DLD1 (cell line): ENCODE measurements around the gene NME5.
"Not testable (repeated sequence)": the region's sequence is repeated elsewhere in the genome, so short reads cannot be mapped to it uniquely, and the experiment has no call there.

Source experiments
- in situ Hi-C: cut with HindIII; loops from 2 replicates; pipeline ENCODE4 v1.10.0; 2017; ENCODE audit warnings: low sequenced_read_pairs

NME5 gene

DNA sequence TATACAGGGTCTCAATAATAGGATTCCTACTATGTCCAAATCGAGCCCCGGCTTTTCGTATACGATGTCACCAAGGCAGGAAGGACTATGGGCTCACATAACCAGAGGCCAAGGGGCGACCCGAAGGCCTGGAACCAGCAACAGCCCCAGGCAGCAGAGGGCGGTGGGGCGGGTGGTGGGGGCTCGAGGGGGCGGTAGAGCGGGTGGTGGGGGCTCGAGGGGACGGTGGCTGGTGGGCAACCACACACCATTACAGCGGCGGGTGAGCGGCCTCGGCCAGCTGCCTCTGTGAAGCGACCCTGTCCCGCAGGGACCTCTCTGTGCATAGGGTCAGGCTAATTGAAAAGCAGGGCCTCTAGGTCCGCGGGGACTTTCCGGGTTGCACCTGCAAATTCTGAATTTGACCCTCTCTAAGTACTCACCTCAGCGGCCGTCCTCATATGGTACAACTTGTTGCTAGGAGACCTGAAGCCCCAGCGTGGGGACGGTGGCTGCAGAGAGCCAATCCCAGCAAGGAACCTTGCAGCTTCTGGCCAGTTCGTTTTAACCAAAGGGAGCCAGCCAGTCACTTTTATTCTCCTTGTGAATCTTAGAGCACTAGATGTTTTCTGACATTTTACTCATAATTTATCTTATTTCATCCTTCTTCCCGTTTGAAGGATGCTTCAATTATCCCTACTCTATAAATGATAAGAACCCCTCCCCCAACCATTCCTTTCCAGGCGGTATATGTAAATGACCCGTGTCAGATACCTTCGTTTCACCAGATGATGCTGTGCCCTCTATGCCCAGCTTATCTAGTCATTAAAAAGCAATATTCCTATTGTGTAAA, at the start of gene NME5:
Gene NME5, minus strand, starts transcription at position 480 of the 832 bp plus-strand sequence. CDS start 648 bp downstream, outside the sequence.
- in situ Hi-C loops = no loop called here

GRCh38 chr5:138188626-138189025, 49.4 kb upstream of the NME5 start:
- in situ Hi-C loops = no loop called here

- in situ Hi-C loops = no loop called here
Measured at GRCh38 chr5:138186002-138186447, 46.8 kb upstream of the NME5 start.

DNA sequence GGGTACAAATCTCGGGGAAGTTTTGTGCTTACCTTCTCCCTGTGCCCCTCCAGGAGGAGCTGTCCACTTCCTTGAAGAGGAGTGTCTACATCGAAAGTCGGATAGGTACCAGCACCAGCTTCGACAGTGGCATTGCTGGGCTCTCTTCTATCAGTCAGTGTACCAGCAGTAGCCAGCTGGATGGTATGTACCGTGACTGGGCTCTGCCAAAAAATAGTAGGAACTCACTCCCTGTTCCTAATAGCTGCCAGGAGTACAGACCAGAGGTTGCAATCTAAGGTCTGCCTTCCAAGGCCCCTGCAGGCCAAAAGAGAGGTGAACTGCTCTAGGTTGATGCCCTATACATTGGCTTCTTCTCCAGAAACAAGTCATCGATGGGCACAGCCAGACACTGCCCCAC, 43.6 kb upstream of the NME5 start:
- in situ Hi-C loops = no loop called here

DNA sequence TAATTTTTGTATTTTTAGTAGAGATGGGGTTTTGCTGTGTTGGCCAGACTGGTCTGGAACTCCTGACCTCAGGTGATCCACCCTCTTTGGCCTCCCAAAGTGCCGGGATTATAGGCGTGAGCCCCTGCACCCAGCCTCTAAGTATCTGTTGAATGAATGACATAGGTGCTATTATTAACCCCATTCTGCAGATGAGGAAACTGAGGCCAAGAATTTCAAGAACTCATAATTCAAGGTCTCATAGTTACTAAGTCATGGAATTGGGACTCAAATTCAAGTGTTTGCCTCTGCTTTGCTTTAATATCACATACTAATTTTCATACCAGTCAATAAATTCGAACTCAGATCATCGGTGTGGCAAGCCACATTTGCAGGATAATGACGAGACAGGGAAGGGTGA, 41.6 kb upstream of the NME5 start:
- in situ Hi-C loops = no loop called here

DNA sequence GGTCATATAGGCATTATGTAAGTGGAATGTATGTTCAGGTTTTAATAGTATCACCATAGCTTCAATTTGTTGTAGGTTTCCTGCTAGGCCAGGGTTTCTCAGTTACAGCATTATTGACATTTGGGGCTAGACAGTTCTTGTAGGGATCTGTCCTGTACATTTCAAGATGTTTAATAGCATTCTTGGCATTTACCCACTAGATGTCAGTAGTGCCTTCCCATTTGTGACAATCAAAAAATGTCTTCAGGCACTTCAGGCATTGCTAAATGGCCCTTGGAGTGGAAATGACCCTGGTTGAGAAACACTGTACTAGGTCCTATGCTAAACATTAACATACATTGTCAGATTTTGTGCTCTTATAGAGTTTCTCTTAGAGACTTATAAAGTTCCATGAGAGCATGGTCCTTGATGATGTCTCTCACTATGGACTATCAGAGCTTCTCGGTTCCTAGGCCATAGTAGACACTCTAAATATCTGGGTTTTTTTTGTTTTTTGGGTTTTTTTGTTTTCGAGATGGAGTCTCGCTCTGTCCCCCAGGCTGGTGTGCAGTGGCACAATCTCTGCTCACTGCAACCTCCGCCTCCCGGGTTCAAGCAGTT, 41.1 kb upstream of the NME5 start:
- in situ Hi-C loops = no loop called here

- in situ Hi-C loops = no loop called here
Measured at GRCh38 chr5:138179277-138179857, 40.1 kb upstream of the NME5 start.

GRCh38 chr5:138178516-138179276, 39.5 kb upstream of the NME5 start, which contains the start of the genes BRD8 and KIF20A:
BRD8 (minus strand) TSS chr5:138178630; CDS start chr5:138178614, 16 bp downstream.
KIF20A (plus strand) TSS chr5:138179112; CDS start chr5:138179681, 569 bp downstream.
- in situ Hi-C loops = no loop called here

DNA sequence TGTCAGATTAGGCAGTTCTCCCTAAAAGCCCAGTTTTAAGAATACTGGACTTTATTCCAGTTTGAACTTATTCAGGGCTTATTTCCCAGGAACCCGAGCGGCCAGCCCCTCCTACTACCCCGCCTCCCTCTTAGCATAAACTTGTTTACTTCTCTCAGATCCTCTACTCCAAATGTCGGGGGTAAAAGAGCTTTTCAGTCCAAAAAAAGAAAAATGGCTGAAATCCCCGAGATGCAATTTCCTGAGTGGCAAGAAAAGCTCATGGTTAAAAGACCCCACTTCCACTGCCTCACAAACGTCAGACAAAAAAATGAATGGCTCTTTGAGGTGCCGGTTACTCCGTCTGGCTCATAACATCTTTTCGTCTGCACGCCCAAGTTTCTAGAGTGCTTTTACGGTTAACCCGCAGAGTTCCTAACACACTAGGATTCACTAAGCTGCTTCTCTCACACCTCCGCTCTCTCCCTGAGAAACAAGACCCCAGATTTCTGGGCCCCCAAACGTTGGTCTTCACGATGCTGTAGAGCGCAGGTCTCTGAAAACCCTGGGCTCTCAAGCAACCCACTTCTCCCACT, 38.8 kb upstream of the NME5 start:
- in situ Hi-C loops = no loop called here

- in situ Hi-C loops = no loop called here
Measured at GRCh38 chr5:138170299-138170698, 31.1 kb upstream of the NME5 start.

- in situ Hi-C loops = no loop called here
Measured at GRCh38 chr5:138169124-138169523, 29.9 kb upstream of the NME5 start.

GRCh38 chr5:138163721-138164120, 24.5 kb upstream of the NME5 start:
- in situ Hi-C loops = no loop called here

DNA sequence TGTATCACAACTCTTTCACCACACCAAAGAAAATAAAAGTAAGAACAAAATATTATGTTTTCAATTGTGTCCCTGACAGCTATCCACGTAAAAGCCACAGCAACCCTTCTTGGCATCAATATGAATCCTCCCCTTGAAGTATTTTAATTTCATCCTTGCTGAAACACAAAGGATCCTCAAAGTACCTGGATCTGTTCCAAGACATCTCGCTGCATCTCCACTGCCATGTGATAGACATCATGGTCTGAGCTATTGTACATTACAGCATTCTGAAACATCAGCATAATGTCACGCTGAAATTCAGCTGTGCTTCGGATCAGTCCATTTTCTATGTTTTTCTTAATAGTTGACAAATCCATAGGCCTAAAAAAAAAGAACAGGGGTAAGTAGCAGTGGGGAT, 21.5 kb upstream of the NME5 start:
- in situ Hi-C loops = no loop called here

DNA sequence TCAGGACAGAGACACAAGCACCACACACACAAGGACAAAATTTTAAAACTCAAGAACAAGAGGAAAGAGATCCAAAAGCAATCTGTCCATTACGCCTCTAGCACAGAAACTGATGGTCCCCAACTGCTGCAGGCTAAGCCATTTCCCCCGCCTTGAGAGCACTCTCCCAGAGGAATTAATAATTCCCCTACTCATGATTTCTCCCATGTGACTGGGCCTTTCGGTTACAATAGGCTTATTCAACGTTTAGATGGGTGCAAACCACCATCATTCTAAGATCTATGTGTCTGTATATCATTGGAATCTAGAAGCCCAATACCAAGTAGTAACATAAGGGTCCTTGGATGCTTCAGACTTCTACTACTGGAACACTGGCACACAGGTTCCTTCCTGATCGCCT, 20.4 kb upstream of the NME5 start:
- in situ Hi-C loops = no loop called here

DNA sequence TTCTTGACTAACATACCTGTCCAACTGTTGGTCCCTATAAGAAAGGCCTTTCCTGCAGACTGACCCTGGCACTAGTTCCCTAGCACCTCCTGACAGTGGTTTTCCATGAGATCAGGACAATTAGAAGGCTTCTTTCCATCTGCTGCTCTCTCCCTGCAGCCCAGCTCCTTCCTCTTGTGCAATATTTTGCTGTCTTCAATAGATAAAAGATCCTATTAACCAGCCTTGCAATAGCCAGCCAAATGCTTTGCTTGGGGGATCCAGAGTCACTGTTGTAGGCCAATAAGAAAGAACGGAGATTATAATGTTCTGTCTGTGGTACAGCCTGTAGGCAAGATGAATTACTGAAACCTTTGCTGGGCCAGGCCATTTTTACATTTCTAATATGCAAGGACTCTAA, 18.4 kb upstream of the NME5 start:
- in situ Hi-C loops = no loop called here

DNA sequence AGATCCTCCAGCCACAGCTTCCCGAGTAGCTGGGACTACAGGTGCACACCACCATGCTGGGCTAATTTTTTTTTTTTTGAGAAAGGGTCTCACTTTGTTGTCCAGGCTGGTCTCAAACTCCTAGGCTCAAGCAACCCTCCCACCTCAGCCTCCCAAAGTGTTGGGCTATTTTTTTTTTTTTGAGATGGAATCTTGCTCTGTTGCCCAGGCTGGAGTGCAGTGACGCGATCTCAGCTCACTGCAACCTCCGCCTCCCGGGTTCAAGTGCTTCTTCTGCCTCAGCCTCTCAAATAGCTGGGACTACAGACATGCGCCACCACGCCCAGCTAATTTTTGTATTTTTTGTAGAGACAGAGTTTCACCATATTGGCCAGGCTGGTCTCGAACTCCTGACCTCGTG, 16.7 kb upstream of the NME5 start:
- in situ Hi-C loops = not testable (repeated sequence)

GRCh38 chr5:138149530-138149929, 10.3 kb upstream of the NME5 start:
- in situ Hi-C loops = no loop called here

- in situ Hi-C loops = no loop called here
Measured at GRCh38 chr5:138148811-138149210, 9.6 kb upstream of the NME5 start.

DNA sequence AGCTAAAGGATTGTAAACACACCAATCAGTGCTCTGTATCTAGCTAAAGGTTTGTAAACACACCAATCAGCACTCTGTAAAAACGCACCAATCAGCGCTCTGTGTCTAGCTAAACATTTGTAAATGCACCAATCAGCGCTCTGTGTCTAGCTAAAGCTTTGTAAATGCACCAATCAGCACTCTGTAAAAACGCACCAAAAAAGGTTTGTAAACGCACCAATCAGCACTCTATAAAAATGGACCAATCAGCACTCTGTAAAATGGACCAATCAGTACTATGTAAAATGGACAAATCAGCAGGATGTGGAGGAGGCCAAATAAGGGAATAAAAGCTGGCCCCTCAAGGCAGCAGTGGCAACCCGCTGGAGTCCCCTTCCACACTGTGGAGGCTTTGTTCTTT, 4.3 kb upstream of the NME5 start:
- in situ Hi-C loops = not testable (repeated sequence)

- in situ Hi-C loops = no loop called here
Measured at GRCh38 chr5:138141734-138142133, 2.5 kb upstream of the NME5 start.

GRCh38 chr5:138140268-138140667, 1.0 kb upstream of the NME5 start:
- in situ Hi-C loops = no loop called here
